Astrocyte (in vitro differentiated cells and primary cell): Measurements from ENCODE around the gene VPS50.

Source experiments
- EZH2 ChIP-seq: IDR thresholded peaks from 2 replicates; pipeline ENCODE4 v1.6.1; 2012; ENCODE audit warnings: mild to moderate bottlenecking, low read length, inconsistent platforms; ENCODE audit not compliant: insufficient read depth
- TF ChIP-seq, protein P1 (sequence below): IDR thresholded peaks from 2 replicates; pipeline ENCODE4 v1.5.1; 2011; ENCODE audit warnings: low read depth, mild to moderate bottlenecking, inconsistent platforms, low read length, moderate library complexity; ENCODE audit not compliant: insufficient read depth

DNA sequence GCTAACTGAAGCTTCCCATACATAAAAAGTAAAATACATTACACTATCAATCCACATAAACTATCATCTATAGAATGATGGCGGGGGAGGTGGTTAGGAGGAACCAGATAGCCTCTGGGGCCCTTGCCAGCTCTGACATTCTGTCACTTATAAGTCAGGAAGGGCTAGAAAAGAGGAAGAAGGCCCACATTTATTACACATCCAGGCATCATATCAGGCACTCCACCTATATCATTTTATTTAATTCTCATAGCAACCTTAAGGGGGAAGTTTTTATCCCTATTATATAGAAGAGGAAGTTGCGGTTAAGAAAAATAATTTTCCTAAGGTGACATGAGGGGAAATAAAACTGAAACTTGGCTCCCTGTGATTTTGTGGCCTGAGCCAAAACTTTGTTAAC lies 35.8 kb upstream of the VPS50 start:
- no peak for TF ChIP-seq EZH2
- TF ChIP-seq, protein P1, sequence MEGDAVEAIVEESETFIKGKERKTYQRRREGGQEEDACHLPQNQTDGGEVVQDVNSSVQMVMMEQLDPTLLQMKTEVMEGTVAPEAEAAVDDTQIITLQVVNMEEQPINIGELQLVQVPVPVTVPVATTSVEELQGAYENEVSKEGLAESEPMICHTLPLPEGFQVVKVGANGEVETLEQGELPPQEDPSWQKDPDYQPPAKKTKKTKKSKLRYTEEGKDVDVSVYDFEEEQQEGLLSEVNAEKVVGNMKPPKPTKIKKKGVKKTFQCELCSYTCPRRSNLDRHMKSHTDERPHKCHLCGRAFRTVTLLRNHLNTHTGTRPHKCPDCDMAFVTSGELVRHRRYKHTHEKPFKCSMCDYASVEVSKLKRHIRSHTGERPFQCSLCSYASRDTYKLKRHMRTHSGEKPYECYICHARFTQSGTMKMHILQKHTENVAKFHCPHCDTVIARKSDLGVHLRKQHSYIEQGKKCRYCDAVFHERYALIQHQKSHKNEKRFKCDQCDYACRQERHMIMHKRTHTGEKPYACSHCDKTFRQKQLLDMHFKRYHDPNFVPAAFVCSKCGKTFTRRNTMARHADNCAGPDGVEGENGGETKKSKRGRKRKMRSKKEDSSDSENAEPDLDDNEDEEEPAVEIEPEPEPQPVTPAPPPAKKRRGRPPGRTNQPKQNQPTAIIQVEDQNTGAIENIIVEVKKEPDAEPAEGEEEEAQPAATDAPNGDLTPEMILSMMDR, result no peak
